Measurements from ENCODE around the gene PDE2A. TPM values are rescaled to one million over a fixed set of nuclear protein-coding genes. Genes with fewer than 3 reads are reported as not detected.

Gene PDE2A
- polyA plus RNA-seq, 3 donors: 0.18 to 1.7 (median 0.53) TPM

DNA sequence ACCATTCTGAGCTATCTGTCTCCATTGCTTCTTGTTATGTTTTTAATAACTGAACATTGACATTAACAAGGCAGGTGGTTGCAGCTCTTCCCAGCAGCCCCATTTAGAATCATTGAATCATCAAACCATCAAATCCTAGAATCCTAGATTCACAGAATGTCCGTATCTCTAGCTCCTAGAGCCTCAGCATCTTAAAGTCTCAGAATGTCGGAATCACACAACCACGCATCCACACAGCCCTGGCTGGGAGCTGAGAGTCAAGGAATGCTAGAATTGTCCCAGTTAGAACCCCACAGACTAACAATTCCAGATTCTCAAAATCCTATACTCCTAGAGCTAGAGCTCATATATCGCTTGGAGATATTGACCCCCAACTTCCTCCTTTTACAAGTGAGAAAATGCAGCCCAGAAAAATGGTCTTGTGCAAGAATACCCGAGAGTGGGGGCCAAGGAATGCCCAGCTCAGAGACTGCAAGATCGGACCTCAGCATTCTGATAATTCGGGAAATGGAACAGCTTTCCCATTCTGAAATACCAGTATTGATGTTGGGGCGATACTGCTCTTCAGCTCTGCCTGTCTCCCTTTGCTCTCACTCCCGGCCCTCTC is 38.8 kb downstream of the PDE2A start:
- H2AFZ ChIP-seq (ENCODE audit: insufficient read depth, low read depth, low read length, poor library complexity, severe bottlenecking): no peak overlapping the region
- Mint-ChIP-seq H3K36me3 (no peaks in the 10 kb centered on the region), H3K27me3 (ENCODE audit: low read depth in 3 of 3) (peaks cover 30 to 52% (median 43%) of the 10 kb centered on the region in 3 donors), H3K4me3 (peak overlapping the region in 1 of 2 donors; percentile 31), H3K4me1 (peaks cover 11% of the 10 kb centered on the region), H3K27ac (no peak overlapping the region), H3K9me3 (peaks cover 0 to 5% (median 0%) of the 10 kb centered on the region in 7 donors)
- no peaks in the 10 kb centered on the region for H4K20me1 ChIP-seq (ENCODE audit: insufficient read depth, low read length)
- no peaks in the 10 kb centered on the region for H3K79me2 ChIP-seq (ENCODE audit: insufficient read depth, low read length)
- peaks cover 6 to 8% of the 10 kb centered on the region in 2 donors for H3K4me1 ChIP-seq (ENCODE audit: control insufficient read depth in 1 of 2, insufficient read depth in 2 of 2, low read length in 2 of 2)
- no peak overlapping the region for H3K4me3 ChIP-seq (replicated peaks in 1 of 3; ENCODE audit: low read depth in 2 of 3, low read length in 3 of 3)
- no peak overlapping the region for H3K4me2 ChIP-seq (replicated peaks; ENCODE audit: extremely low read depth, low read length, poor library complexity, severe bottlenecking)
- no peaks in the 10 kb centered on the region for H3K9me3 ChIP-seq (replicated peaks in 1 of 2; ENCODE audit: control insufficient read depth in 1 of 2, insufficient read depth in 1 of 2, low read length in 2 of 2)
- H3K9ac ChIP-seq (ENCODE audit: insufficient read depth, low read length, poor library complexity, severe bottlenecking): no peak overlapping the region
- 61% methylated on average over 8 of the region's 9 CpGs for WGBS (ENCODE audit: insufficient coverage)
- no peak overlapping the region for H3K27ac ChIP-seq (ENCODE audit: low read depth in 1 of 2, low read length in 2 of 2)
- H3K27me3 ChIP-seq (ENCODE audit: control insufficient read depth in 2 of 2, insufficient read depth in 2 of 2, low read length in 2 of 2): peaks cover 0 to 29% of the 10 kb centered on the region in 2 donors
- H3K36me3 ChIP-seq (replicated peaks in 1 of 2; ENCODE audit: control insufficient read depth in 1 of 2, insufficient read depth in 2 of 2, low read length in 2 of 2): no peaks in the 10 kb centered on the region
- intact Hi-C loops (cut with micrococcal nuclease): no loop called here
- DNase-seq: peak; percentile 24 to 64 (median 48)
- TF ChIP-seq, protein P1, sequence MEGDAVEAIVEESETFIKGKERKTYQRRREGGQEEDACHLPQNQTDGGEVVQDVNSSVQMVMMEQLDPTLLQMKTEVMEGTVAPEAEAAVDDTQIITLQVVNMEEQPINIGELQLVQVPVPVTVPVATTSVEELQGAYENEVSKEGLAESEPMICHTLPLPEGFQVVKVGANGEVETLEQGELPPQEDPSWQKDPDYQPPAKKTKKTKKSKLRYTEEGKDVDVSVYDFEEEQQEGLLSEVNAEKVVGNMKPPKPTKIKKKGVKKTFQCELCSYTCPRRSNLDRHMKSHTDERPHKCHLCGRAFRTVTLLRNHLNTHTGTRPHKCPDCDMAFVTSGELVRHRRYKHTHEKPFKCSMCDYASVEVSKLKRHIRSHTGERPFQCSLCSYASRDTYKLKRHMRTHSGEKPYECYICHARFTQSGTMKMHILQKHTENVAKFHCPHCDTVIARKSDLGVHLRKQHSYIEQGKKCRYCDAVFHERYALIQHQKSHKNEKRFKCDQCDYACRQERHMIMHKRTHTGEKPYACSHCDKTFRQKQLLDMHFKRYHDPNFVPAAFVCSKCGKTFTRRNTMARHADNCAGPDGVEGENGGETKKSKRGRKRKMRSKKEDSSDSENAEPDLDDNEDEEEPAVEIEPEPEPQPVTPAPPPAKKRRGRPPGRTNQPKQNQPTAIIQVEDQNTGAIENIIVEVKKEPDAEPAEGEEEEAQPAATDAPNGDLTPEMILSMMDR (IDR thresholded peaks at IDR 0.05): no peak

DNA sequence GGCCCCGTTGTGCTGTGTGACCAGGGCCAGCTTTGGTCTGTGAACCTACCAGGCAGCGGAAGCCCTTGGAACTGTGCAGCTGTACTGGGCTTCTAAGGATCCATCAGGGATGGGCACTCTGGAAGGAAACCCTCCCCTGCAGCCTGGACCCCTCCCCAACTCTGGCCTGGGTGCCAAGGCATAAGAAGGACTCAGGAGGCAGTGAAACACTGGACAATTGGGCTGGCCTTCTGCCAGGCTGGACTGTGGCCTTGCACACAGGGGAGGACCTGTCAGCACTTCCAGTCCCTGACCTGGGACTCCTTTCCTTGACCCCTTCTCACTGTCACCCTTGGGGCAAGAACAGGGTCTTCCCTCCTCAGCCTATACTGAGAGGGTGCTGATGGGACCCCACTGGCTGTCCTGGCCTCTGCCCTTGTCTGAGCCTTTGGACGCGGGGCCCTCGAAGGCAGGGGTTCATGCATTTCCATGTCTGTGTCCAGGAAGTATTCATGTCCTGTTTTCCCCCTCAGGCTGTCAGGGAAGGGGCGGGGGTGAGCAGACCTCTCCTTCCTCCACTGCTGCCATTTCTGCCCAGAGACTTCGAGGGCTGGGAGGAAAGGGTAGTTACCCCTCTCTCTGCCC is 39.6 kb downstream of the PDE2A start:
- Mint-ChIP-seq H3K4me1 (peaks cover 14% of the 10 kb centered on the region), H3K4me3 (no peak overlapping the region), H3K27ac (no peak overlapping the region), H3K36me3 (no peaks in the 10 kb centered on the region), H3K27me3 (ENCODE audit: low read depth in 3 of 3) (peaks cover 32 to 56% (median 46%) of the 10 kb centered on the region in 3 donors), H3K9me3 (peaks cover 0 to 5% (median 0%) of the 10 kb centered on the region in 7 donors)
- Histone ChIP-seq H3K4me3 (replicated peaks in 1 of 3; ENCODE audit: low read depth in 2 of 3, low read length in 3 of 3) (no peak overlapping the region), H3K79me2 (ENCODE audit: insufficient read depth, low read length) (no peaks in the 10 kb centered on the region), H3K4me1 (ENCODE audit: control insufficient read depth in 1 of 2, insufficient read depth in 2 of 2, low read length in 2 of 2) (peaks cover 6 to 8% of the 10 kb centered on the region in 2 donors), H3K4me2 (replicated peaks; ENCODE audit: extremely low read depth, low read length, poor library complexity, severe bottlenecking) (no peak overlapping the region), H4K20me1 (ENCODE audit: insufficient read depth, low read length) (no peaks in the 10 kb centered on the region), H3K36me3 (replicated peaks in 1 of 2; ENCODE audit: control insufficient read depth in 1 of 2, insufficient read depth in 2 of 2, low read length in 2 of 2) (no peaks in the 10 kb centered on the region), H3K9me3 (replicated peaks in 1 of 2; ENCODE audit: control insufficient read depth in 1 of 2, insufficient read depth in 1 of 2, low read length in 2 of 2) (no peaks in the 10 kb centered on the region), H2AFZ (ENCODE audit: insufficient read depth, low read depth, low read length, poor library complexity, severe bottlenecking) (no peak overlapping the region), H3K27me3 (ENCODE audit: control insufficient read depth in 2 of 2, insufficient read depth in 2 of 2, low read length in 2 of 2) (peaks cover 0 to 21% of the 10 kb centered on the region in 2 donors), H3K9ac (ENCODE audit: insufficient read depth, low read length, poor library complexity, severe bottlenecking) (no peak overlapping the region), H3K27ac (ENCODE audit: low read depth in 1 of 2, low read length in 2 of 2) (no peak overlapping the region)
- TF ChIP-seq, protein P1 (IDR thresholded peaks at IDR 0.05): no peak
- DNase-seq: no peak
- intact Hi-C loops (cut with micrococcal nuclease): no loop called here
- 67% methylated on average over 2 of the region's 7 CpGs for WGBS (ENCODE audit: insufficient coverage)
